Naive thymus-derived CD8-positive, alpha-beta T cell (primary cell): Measurements from ENCODE around the gene ATPAF2. TPM values are rescaled to one million over a fixed set of nuclear protein-coding genes. Genes with fewer than 3 reads are reported as not detected.

ENCODE experiments used
- ATAC-seq, 2 donors: fragments of 150-1000 bp; cut with Tn5 transposase in 1 of 2; sonication (Bioruptor Pico), chemical (Tn5 transposase) in 1 of 2; 1 replicate in 1 of 2; 2 replicates in 1 of 2; pipeline ENCODE4 v1.10.0; 2021; ENCODE audit warnings: mild to moderate bottlenecking in 2 of 2, moderate library complexity in 2 of 2
- POLR2A ChIA-PET: fragments of 350-600 bp; sonication (Branson Sonifier 250); formaldehyde crosslinking; loops from one replicate; lab custom pipeline; 2021; ENCODE audit warnings: antibody characterized with exemption; lab: Charles Lee
- DNase-seq, 10 donors: peaks; one replicate each; pipeline versions ENCODE4 v3.0.0 to v3.0.0-alpha.2; 2020 to 2022
- H3K27ac Mint-ChIP-seq, 10 donors: one replicate each; pipeline ENCODE4 v1.8.0; 2020 to 2022; ENCODE audit warnings: mild to moderate bottlenecking in 10 of 10, mixed read lengths in 10 of 10, moderate library complexity in 4 of 10, inconsistent platforms in 1 of 10
- H3K27me3 Mint-ChIP-seq, 5 donors: one replicate each; pipeline ENCODE4 v1.8.0; 2021 to 2022; ENCODE audit warnings: mixed read lengths in 5 of 5
- H3K36me3 Mint-ChIP-seq, 3 donors: one replicate each; pipeline ENCODE4 v1.8.0; 2020 to 2022; ENCODE audit warnings: mixed read lengths in 3 of 3, mild to moderate bottlenecking in 2 of 3, inconsistent platforms in 1 of 3
- H3K4me1 Mint-ChIP-seq, 4 donors: one replicate each; pipeline ENCODE4 v1.8.0; 2021 to 2022; ENCODE audit warnings: mixed read lengths in 4 of 4
- H3K4me3 Mint-ChIP-seq, 10 donors: one replicate each; pipeline ENCODE4 v1.8.0; 2020 to 2022; ENCODE audit warnings: mild to moderate bottlenecking in 10 of 10, mixed read lengths in 10 of 10, moderate library complexity in 6 of 10, inconsistent platforms in 1 of 10
- H3K9me3 Mint-ChIP-seq, 9 donors: one replicate each; pipeline ENCODE4 v1.8.0; 2020 to 2022; ENCODE audit warnings: mixed read lengths in 9 of 9, mild to moderate bottlenecking in 3 of 9, inconsistent platforms in 1 of 9, moderate library complexity in 1 of 9
- polyA plus RNA-seq, 3 donors: library from polyadenylated mRNA; unstranded; fragments of 300-500 nt; fragmentation: Illumina TruSeq; gene quantifications; one replicate each; pipeline ENCODE4 v1.2.3, GENCODE V29; 2021
- total RNA-seq, 8 experiments: library from RNA in 2 of 8; stranded (reverse) in 2 of 8; gene quantifications; one replicate each; pipeline ENCODE4 v1.2.3 and lab custom pipeline; 2021 to 2026

ATPAF2 gene
- total and polyA plus RNA-seq, 5 experiments from 2014 or later: 15.3 to 28.7 (median 21.8) TPM

GRCh38 chr17:17988427-17988945 is 50.5 kb downstream of the ATPAF2 start:
- no peak overlapping the region for H3K27ac Mint-ChIP-seq
- no peak overlapping the region for H3K4me3 Mint-ChIP-seq
- no peaks in the 10 kb centered on the region for H3K36me3 Mint-ChIP-seq
- no peaks in the 10 kb centered on the region for H3K9me3 Mint-ChIP-seq
- no peak for ATAC-seq
- POLR2A ChIA-PET: no interaction called here
- no peaks in the 10 kb centered on the region for H3K27me3 Mint-ChIP-seq
- DNase-seq: no peak
- H3K4me1 Mint-ChIP-seq: no peaks in the 10 kb centered on the region

GRCh38 chr17:17987901-17988300 is 51.1 kb downstream of the ATPAF2 start:
- peak in 1 of 10 donors; percentile 41 for DNase-seq
- Mint-ChIP-seq H3K36me3 (no peaks in the 10 kb centered on the region), H3K27ac (no peak overlapping the region), H3K9me3 (no peaks in the 10 kb centered on the region), H3K27me3 (no peaks in the 10 kb centered on the region), H3K4me3 (no peak overlapping the region), H3K4me1 (no peaks in the 10 kb centered on the region)
- POLR2A ChIA-PET: no interaction called here
- no peak for ATAC-seq

- H3K27me3 Mint-ChIP-seq: no peaks in the 10 kb centered on the region
- DNase-seq: peak in 1 of 10 donors; percentile 30
- no peaks in the 10 kb centered on the region for H3K9me3 Mint-ChIP-seq
- no peak overlapping the region for H3K4me3 Mint-ChIP-seq
- peak overlapping the region in 1 of 10 donors; percentile 43 for H3K27ac Mint-ChIP-seq
- ATAC-seq: no peak
- no peaks in the 10 kb centered on the region for H3K36me3 Mint-ChIP-seq
- POLR2A ChIA-PET: interaction anchor here (0.7 to 1.2 kb wide), 2 partner anchors 15 to 578 kb away, joined by 6 to 9 read pairs; partner anchors contain the start of genes DRC3 and TOM1L2
- no peaks in the 10 kb centered on the region for H3K4me1 Mint-ChIP-seq
These were observed 51.6 kb downstream of the ATPAF2 start for GRCh38 chr17:17987187-17987896.

- Mint-ChIP-seq H3K4me3 (no peak overlapping the region), H3K36me3 (no peaks in the 10 kb centered on the region), H3K4me1 (no peaks in the 10 kb centered on the region), H3K27ac (no peak overlapping the region), H3K27me3 (no peaks in the 10 kb centered on the region), H3K9me3 (no peaks in the 10 kb centered on the region)
- POLR2A ChIA-PET: no interaction called here
- peak in 1 of 10 donors; percentile 20 for DNase-seq
- ATAC-seq: peak in 1 of 2 donors; percentile 44
These were observed 53.4 kb downstream of the ATPAF2 start for GRCh38 chr17:17985555-17985954.

- POLR2A ChIA-PET: no interaction called here
- no peaks in the 10 kb centered on the region for H3K36me3 Mint-ChIP-seq
These were observed 53.8 kb downstream of the ATPAF2 start for GRCh38 chr17:17985153-17985552.

DNA sequence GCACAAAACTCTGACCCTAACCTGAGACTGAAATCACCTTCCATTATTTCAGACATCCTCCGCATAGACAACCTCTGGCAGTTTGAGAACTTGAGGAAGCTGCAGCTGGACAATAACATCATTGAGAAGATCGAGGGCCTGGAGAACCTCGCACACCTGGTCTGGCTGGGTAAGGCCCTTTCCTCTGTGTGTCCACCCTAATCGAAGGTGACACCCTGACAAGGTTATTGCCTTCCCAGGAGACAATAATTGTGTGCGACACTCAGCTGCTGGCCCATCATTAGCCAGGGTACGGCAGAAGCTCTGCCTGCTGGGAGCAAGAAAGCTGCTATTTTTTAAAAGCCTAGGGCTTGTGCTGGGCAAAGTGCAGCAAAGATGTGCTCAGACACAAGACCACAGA is 55.2 kb downstream of the ATPAF2 start:
- no peak for ATAC-seq
- Mint-ChIP-seq H3K4me3 (no peak overlapping the region), H3K4me1 (peaks cover 0 to 4% (median 0%) of the 10 kb centered on the region in 4 donors), H3K9me3 (no peaks in the 10 kb centered on the region), H3K27me3 (no peaks in the 10 kb centered on the region), H3K27ac (peak overlapping the region in 1 of 10 donors; percentile 2), H3K36me3 (no peaks in the 10 kb centered on the region)
- POLR2A ChIA-PET: no interaction called here
- no peak for DNase-seq

More at GRCh38 chr17:17985153-17985552, 53.8 kb downstream of the ATPAF2 start:
- Mint-ChIP-seq H3K4me3 (no peak overlapping the region), H3K27me3 (no peaks in the 10 kb centered on the region), H3K27ac (no peak overlapping the region), H3K9me3 (no peaks in the 10 kb centered on the region), H3K4me1 (no peaks in the 10 kb centered on the region)
- DNase-seq (no peak), ATAC-seq (no peak)

- ATAC-seq (no peak), DNase-seq (no peak)
- Mint-ChIP-seq H3K36me3 (no peaks in the 10 kb centered on the region), H3K9me3 (no peaks in the 10 kb centered on the region), H3K4me1 (peaks cover 0 to 4% (median 0%) of the 10 kb centered on the region in 4 donors), H3K27me3 (no peaks in the 10 kb centered on the region), H3K27ac (no peak overlapping the region), H3K4me3 (no peak overlapping the region)
- POLR2A ChIA-PET: no interaction called here
These were observed 55.6 kb downstream of the ATPAF2 start for GRCh38 chr17:17983376-17983775.

DNA sequence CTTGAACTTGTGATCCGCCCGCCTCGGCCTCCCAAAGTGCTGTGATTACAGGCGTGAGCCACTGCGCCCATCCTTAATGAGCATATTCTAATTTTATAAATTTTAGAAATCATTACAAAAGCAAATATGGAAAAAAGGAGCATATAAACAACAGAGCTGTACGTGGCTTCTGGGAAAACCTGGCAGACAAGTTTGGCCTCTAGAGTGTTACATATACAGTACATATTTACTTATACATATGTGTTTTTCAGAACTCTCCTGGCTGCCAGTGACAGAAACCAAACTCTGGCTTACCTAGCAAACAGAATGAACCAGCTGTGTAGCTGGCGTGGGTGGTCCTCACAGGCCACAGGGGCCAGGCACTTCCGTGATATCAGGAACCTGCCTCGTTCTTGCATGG is 56.2 kb downstream of the ATPAF2 start:
- DNase-seq: no peak
- Mint-ChIP-seq H3K9me3 (no peaks in the 10 kb centered on the region), H3K36me3 (no peaks in the 10 kb centered on the region), H3K4me1 (peaks cover 0 to 4% (median 0%) of the 10 kb centered on the region in 4 donors), H3K27me3 (no peaks in the 10 kb centered on the region), H3K27ac (no peak overlapping the region), H3K4me3 (no peak overlapping the region)
- ATAC-seq: no peak
- POLR2A ChIA-PET: no interaction called here

DNA sequence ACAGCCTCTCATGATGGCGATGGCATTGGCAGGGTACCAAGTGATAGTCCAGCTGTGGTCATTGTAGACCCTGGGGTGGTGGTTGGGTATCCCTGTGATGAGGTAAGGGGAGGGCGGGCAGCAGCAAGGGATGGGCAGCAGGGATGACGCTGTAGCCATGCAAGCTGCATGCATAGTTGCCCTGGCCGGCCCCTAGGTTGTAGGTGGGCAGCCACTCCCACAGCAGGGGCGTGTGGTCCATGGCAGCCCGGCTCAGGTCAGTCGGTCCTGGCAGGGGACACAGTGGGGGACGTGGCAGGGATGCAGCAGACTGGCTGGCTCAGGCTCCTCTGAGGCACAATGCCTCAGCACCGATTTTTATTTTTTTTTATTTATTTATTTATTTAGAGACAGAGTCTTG is 57.6 kb downstream of the ATPAF2 start:
- H3K27me3 Mint-ChIP-seq: no peaks in the 10 kb centered on the region
- H3K4me1 Mint-ChIP-seq: peaks cover 0 to 4% (median 0%) of the 10 kb centered on the region in 4 donors
- ATAC-seq (no peak), DNase-seq (no peak)
- H3K4me3 Mint-ChIP-seq: no peak overlapping the region
- POLR2A ChIA-PET: interaction anchor here (0.7 kb wide), 1 partner anchor 484 kb away, joined by 4 read pairs; no protein-coding TSS in a partner anchor
- H3K9me3 Mint-ChIP-seq: no peaks in the 10 kb centered on the region
- H3K36me3 Mint-ChIP-seq: no peaks in the 10 kb centered on the region
- H3K27ac Mint-ChIP-seq: no peak overlapping the region

GRCh38 chr17:17979778-17980177 is 59.2 kb downstream of the ATPAF2 start:
- H3K36me3 Mint-ChIP-seq: no peaks in the 10 kb centered on the region
- no peak for ATAC-seq
- H3K4me3 Mint-ChIP-seq: no peak overlapping the region
- POLR2A ChIA-PET: no interaction called here
- H3K4me1 Mint-ChIP-seq: peaks cover 0 to 6% (median 0%) of the 10 kb centered on the region in 4 donors
- DNase-seq: no peak
- no peak overlapping the region for H3K27ac Mint-ChIP-seq
- H3K27me3 Mint-ChIP-seq: no peaks in the 10 kb centered on the region
- no peaks in the 10 kb centered on the region for H3K9me3 Mint-ChIP-seq

DNA sequence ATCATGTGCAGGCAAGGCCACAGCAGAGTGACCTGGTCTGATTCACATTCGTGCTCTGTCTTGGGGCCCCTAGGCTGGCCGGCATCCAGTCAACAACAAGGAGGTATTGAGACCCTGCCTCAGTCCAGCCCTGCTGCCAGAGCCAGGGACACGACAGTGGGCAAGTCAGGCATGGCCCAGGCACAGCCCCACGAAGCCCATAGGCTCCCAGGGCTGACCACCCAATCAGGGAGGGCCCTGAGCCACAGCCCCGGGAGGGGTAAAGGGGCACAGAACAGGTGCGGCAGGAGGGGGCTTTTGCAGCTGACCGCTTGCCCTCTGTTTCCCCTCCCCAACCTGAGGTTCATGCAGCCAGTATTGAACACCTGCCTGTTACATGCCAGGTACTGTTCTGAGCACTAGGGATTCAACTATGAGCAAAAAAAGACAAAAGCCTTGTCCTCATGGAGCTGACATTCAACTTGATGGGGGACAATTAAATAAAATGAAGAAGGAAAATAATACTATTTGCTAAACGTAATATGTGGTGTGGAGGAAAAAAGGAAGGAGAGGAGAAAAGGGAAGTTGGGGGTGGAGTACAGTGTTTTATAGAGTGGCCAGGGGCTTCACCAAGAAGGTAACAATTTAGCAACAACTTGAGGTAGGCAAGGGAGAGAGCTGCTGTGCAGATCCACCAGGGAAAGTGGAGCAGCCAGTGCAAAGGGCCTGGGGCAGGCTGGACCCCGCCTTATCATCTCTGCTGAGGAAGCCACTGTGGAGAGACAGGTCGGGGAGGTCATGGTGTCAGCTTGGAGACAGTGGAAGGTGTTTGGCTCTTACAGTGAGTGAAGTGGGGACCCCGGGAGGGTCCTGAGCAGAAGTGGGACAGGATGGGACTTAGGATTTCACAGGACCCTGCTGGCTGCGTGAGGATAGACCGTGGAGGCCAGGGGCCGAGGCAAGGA is 60.2 kb downstream of the ATPAF2 start:
- peaks cover 0 to 7% (median under 1%) of the 10 kb centered on the region in 4 donors for H3K4me1 Mint-ChIP-seq
- DNase-seq (no peak), ATAC-seq (no peak)
- no peak overlapping the region for H3K4me3 Mint-ChIP-seq
- no peaks in the 10 kb centered on the region for H3K27me3 Mint-ChIP-seq
- no peaks in the 10 kb centered on the region for H3K36me3 Mint-ChIP-seq
- POLR2A ChIA-PET: interaction anchor here (0.6 kb wide), 1 partner anchor 296 kb away, joined by 3 read pairs; no protein-coding TSS in a partner anchor
- H3K9me3 Mint-ChIP-seq: no peaks in the 10 kb centered on the region
- H3K27ac Mint-ChIP-seq: peak overlapping the region in 1 of 10 donors; percentile 65

- DNase-seq (no peak), ATAC-seq (no peak)
- no peaks in the 10 kb centered on the region for H3K9me3 Mint-ChIP-seq
- H3K27ac Mint-ChIP-seq: peak overlapping the region in 1 of 10 donors; percentile 84
- no peaks in the 10 kb centered on the region for H3K27me3 Mint-ChIP-seq
- no peak overlapping the region for H3K4me3 Mint-ChIP-seq
- H3K36me3 Mint-ChIP-seq: no peaks in the 10 kb centered on the region
- peaks cover 2 to 19% (median 11%) of the 10 kb centered on the region in 4 donors for H3K4me1 Mint-ChIP-seq
- POLR2A ChIA-PET: interaction anchor here (0.6 kb wide), 1 partner anchor 206 kb away, joined by 3 read pairs; no protein-coding TSS in a partner anchor
These were observed 61.9 kb downstream of the ATPAF2 start for GRCh38 chr17:17976931-17977570.
